ENCODE measurements around the gene SMIM14. TPM values are rescaled to one million over a fixed set of nuclear protein-coding genes. Genes with fewer than 3 reads are reported as not detected.

Gene SMIM14
- total and polyA plus RNA-seq, 2 donors (not counting 1 experiment from before 2014, with no cell fraction given), result 39.0 to 41.4 TPM

GRCh38 chr4:39631700-39632079, 7.0 kb downstream of the SMIM14 start:
- Histone ChIP-seq H3K9ac (ENCODE audit: insufficient read depth, low read length) (no peak overlapping the region), H2AFZ (ENCODE audit: low read length) (no peak overlapping the region), H3K9me3 (ENCODE audit: control insufficient read depth, insufficient read depth, low read depth, low read length) (no peaks in the 10 kb centered on the region), H3K27ac (ENCODE audit: insufficient read depth, low read length) (no peak overlapping the region), H4K20me1 (ENCODE audit: control insufficient read depth, extremely low read depth, insufficient read depth, low read length) (no peaks in the 10 kb centered on the region), H3K36me3 (ENCODE audit: control insufficient read depth, insufficient read depth, low read length) (no peaks in the 10 kb centered on the region), H3K4me1 (ENCODE audit: control insufficient read depth, extremely low read depth, insufficient read depth, low read length) (no peaks in the 10 kb centered on the region), H3K27me3 (ENCODE audit: control insufficient read depth, insufficient read depth, low read length) (no peaks in the 10 kb centered on the region), H3K4me2 (ENCODE audit: extremely low read depth, insufficient read depth, low read length) (no peak overlapping the region), H3K4me3 (replicated peaks in 1 of 4; ENCODE audit: control extremely low read depth in 1 of 4, insufficient read depth in 1 of 4, low read depth in 3 of 4, low read length in 4 of 4) (no peak overlapping the region), H3K79me2 (ENCODE audit: control insufficient read depth, insufficient read depth, low read length) (peaks cover 19% of the 10 kb centered on the region)
- no peak for DNase-seq (ENCODE audit: low read depth in 2 of 2)
- no peak for TF ChIP-seq CTCF (conservative IDR thresholded peaks at IDR 0.05 in 1 of 2, IDR thresholded peaks at IDR 0.05 in 1 of 2; ENCODE audit: low read depth in 1 of 2, low read length in 2 of 2)
- TF ChIP-seq EZH2 (IDR thresholded peaks at IDR 0.05; ENCODE audit: low read length, missing control alignments), result no peak

GRCh38 chr4:39627413-39627812, 11.3 kb downstream of the SMIM14 start:
- Histone ChIP-seq H3K4me1 (ENCODE audit: control insufficient read depth, extremely low read depth, insufficient read depth, low read length) (no peaks in the 10 kb centered on the region), H4K20me1 (ENCODE audit: control insufficient read depth, extremely low read depth, insufficient read depth, low read length) (no peaks in the 10 kb centered on the region), H3K27me3 (ENCODE audit: control insufficient read depth, insufficient read depth, low read length) (no peaks in the 10 kb centered on the region), H3K27ac (ENCODE audit: insufficient read depth, low read length) (no peak overlapping the region), H2AFZ (ENCODE audit: low read length) (no peak overlapping the region), H3K36me3 (ENCODE audit: control insufficient read depth, insufficient read depth, low read length) (no peaks in the 10 kb centered on the region), H3K4me3 (replicated peaks in 1 of 4; ENCODE audit: control extremely low read depth in 1 of 4, insufficient read depth in 1 of 4, low read depth in 3 of 4, low read length in 4 of 4) (no peak overlapping the region), H3K9ac (ENCODE audit: insufficient read depth, low read length) (no peak overlapping the region), H3K79me2 (ENCODE audit: control insufficient read depth, insufficient read depth, low read length) (no peaks in the 10 kb centered on the region), H3K4me2 (ENCODE audit: extremely low read depth, insufficient read depth, low read length) (no peak overlapping the region), H3K9me3 (ENCODE audit: control insufficient read depth, insufficient read depth, low read depth, low read length) (no peaks in the 10 kb centered on the region)
- TF ChIP-seq CTCF (conservative IDR thresholded peaks at IDR 0.05 in 1 of 2, IDR thresholded peaks at IDR 0.05 in 1 of 2; ENCODE audit: low read depth in 1 of 2, low read length in 2 of 2), result no peak
- TF ChIP-seq EZH2 (IDR thresholded peaks at IDR 0.05; ENCODE audit: low read length, missing control alignments), result no peak
- no peak for DNase-seq (ENCODE audit: low read depth in 2 of 2)

- no peaks in the 10 kb centered on the region for H3K79me2 ChIP-seq (ENCODE audit: control insufficient read depth, insufficient read depth, low read length)
- TF ChIP-seq CTCF (conservative IDR thresholded peaks at IDR 0.05 in 1 of 2, IDR thresholded peaks at IDR 0.05 in 1 of 2; ENCODE audit: low read depth in 1 of 2, low read length in 2 of 2) (no peak), EZH2 (IDR thresholded peaks at IDR 0.05; ENCODE audit: low read length, missing control alignments) (no peak)
- H3K27ac ChIP-seq (ENCODE audit: insufficient read depth, low read length), result no peak overlapping the region
Observed at GRCh38 chr4:39626913-39627312, 11.8 kb downstream of the SMIM14 start.

More at GRCh38 chr4:39626913-39627312, 11.8 kb downstream of the SMIM14 start:
- no peak for DNase-seq (ENCODE audit: low read depth in 2 of 2)
- H3K9ac ChIP-seq (ENCODE audit: insufficient read depth, low read length), result no peak overlapping the region
- H2AFZ ChIP-seq (ENCODE audit: low read length), result no peak overlapping the region
- no peaks in the 10 kb centered on the region for H3K36me3 ChIP-seq (ENCODE audit: control insufficient read depth, insufficient read depth, low read length)
- H4K20me1 ChIP-seq (ENCODE audit: control insufficient read depth, extremely low read depth, insufficient read depth, low read length), result no peaks in the 10 kb centered on the region
- H3K4me3 ChIP-seq (replicated peaks in 1 of 4; ENCODE audit: control extremely low read depth in 1 of 4, insufficient read depth in 1 of 4, low read depth in 3 of 4, low read length in 4 of 4), result no peak overlapping the region
- no peaks in the 10 kb centered on the region for H3K4me1 ChIP-seq (ENCODE audit: control insufficient read depth, extremely low read depth, insufficient read depth, low read length)
- no peak overlapping the region for H3K4me2 ChIP-seq (ENCODE audit: extremely low read depth, insufficient read depth, low read length)
- no peaks in the 10 kb centered on the region for H3K9me3 ChIP-seq (ENCODE audit: control insufficient read depth, insufficient read depth, low read depth, low read length)
- no peaks in the 10 kb centered on the region for H3K27me3 ChIP-seq (ENCODE audit: control insufficient read depth, insufficient read depth, low read length)
